OCI-LY1 (cell line): ENCODE data around the gene HDAC7.

ENCODE experiments used
- H2AFZ ChIP-seq: fragments of 200-600 bp; sonication (generic), shearing (Covaris generic); 2 replicates; pipeline ENCODE4 v1.6.0; 2014; ENCODE audit warnings: antibody characterized with exemption, mild to moderate bottlenecking, low read length
- H3F3A ChIP-seq: fragments of 200-600 bp; sonication (generic), shearing (Covaris generic); 2 replicates; pipeline ENCODE4 v1.6.0; 2014; ENCODE audit warnings: mild to moderate bottlenecking, antibody characterized with exemption, low read length, moderate library complexity; ENCODE audit not compliant: insufficient read depth
- H3K27ac ChIP-seq: fragments of 200-600 bp; sonication (generic); 2 replicates; pipeline ENCODE4 v1.5.1; 2014; ENCODE audit warnings: low read length, mixed run types, mild to moderate bottlenecking, low read depth; ENCODE audit not compliant: poor library complexity, severe bottlenecking
- H3K27me3 ChIP-seq: fragments of 200-600 bp; sonication (generic); 2 replicates; pipeline ENCODE4 v1.6.0; 2014; ENCODE audit warnings: antibody characterized with exemption, mild to moderate bottlenecking, low read length, moderate library complexity; ENCODE audit not compliant: insufficient read depth
- H3K36me3 ChIP-seq: fragments of 200-600 bp; sonication (generic); 2 replicates; pipeline ENCODE4 v1.6.1; 2014; ENCODE audit warnings: mild to moderate bottlenecking, antibody characterized with exemption, low read length, moderate library complexity, mixed read lengths; ENCODE audit not compliant: insufficient read depth
- H3K4me1 ChIP-seq: fragments of 200-600 bp; sonication (generic); 2 replicates; pipeline ENCODE4 v1.5.1; 2014; ENCODE audit warnings: mild to moderate bottlenecking, low read length, moderate library complexity; ENCODE audit not compliant: insufficient read depth, severe bottlenecking
- H3K4me2 ChIP-seq: fragments of 200-600 bp; sonication (generic), shearing (Covaris generic); 2 replicates; pipeline ENCODE4 v1.6.1; 2014; ENCODE audit warnings: low read length
- H3K4me3 ChIP-seq: fragments of 200-600 bp; sonication (generic); 2 replicates; pipeline ENCODE4 v1.5.1; 2014; ENCODE audit warnings: low read length, low read depth, mild to moderate bottlenecking, mixed read lengths; ENCODE audit not compliant: poor library complexity, severe bottlenecking
- H3K79me2 ChIP-seq: fragments of 200-600 bp; shearing (Covaris generic); 2 replicates; pipeline ENCODE4 v1.6.1; 2016; ENCODE audit warnings: mixed run types, low read length, mixed read lengths; ENCODE audit not compliant: insufficient read depth
- H3K9ac ChIP-seq: fragments of 200-600 bp; sonication (generic), shearing (Covaris generic); 2 replicates; pipeline ENCODE4 v1.6.1; 2014; ENCODE audit warnings: mild to moderate bottlenecking, low read length, mixed read lengths
- H3K9me2 ChIP-seq: fragments of 200-600 bp; sonication (generic), shearing (Covaris generic); 2 replicates; pipeline ENCODE4 v1.6.1; 2014; ENCODE audit warnings: low read depth, mild to moderate bottlenecking, low read length, mixed read lengths
- H3K9me3 ChIP-seq: fragments of 200-600 bp; shearing (Covaris generic); 2 replicates; pipeline ENCODE4 v1.6.1; 2014; ENCODE audit warnings: low read length, mixed read lengths
- H4K20me1 ChIP-seq: fragments of 200-600 bp; sonication (generic), shearing (Covaris generic); 2 replicates; pipeline ENCODE4 v1.6.0; 2016; ENCODE audit warnings: mild to moderate bottlenecking, low read length; ENCODE audit not compliant: insufficient read depth
- CTCF ChIP-seq: fragments of 200-600 bp; sonication (generic), shearing (Covaris generic); IDR thresholded peaks from 2 replicates; pipeline ENCODE4 v1.5.1; 2017; ENCODE audit warnings: mild to moderate bottlenecking, antibody characterized with exemption, low read length, moderate library complexity, mixed read lengths
- EZH2 ChIP-seq: fragments of 200-600 bp; sonication (generic), shearing (Covaris generic); IDR thresholded peaks from 2 replicates; pipeline ENCODE4 v1.8.0; 2017; ENCODE audit warnings: borderline replicate concordance, mixed run types, mild to moderate bottlenecking, antibody characterized with exemption, low read length, moderate library complexity, mixed read lengths

The HDAC7 gene

GRCh38 chr12:47808574-47809365 is 10.9 kb downstream of the HDAC7 start:
- peak overlapping the region; percentile 67 for H3K4me2 ChIP-seq

GRCh38 chr12:47808050-47808449 is 11.7 kb downstream of the HDAC7 start:
- Histone ChIP-seq H3F3A (no peaks in the 10 kb centered on the region), H3K79me2 (peaks cover 25% of the 10 kb centered on the region), H3K9me2 (no peaks in the 10 kb centered on the region), H4K20me1 (no peaks in the 10 kb centered on the region), H3K27ac (peak overlapping the region; percentile 98), H3K9me3 (no peaks in the 10 kb centered on the region), H3K4me2 (peak overlapping the region; percentile 67), H2AFZ (no peak overlapping the region), H3K4me3 (peak overlapping the region; percentile 44), H3K4me1 (peaks cover 95% of the 10 kb centered on the region), H3K27me3 (no peaks in the 10 kb centered on the region), H3K36me3 (peaks cover 30% of the 10 kb centered on the region), H3K9ac (no peak overlapping the region; the same call in 1 of the 2 replicates)
- no peak for TF ChIP-seq EZH2
- TF ChIP-seq CTCF: no peak

More at GRCh38 chr12:47808574-47809365, 10.9 kb downstream of the HDAC7 start:
- Histone ChIP-seq H3K79me2 (peaks cover 25% of the 10 kb centered on the region), H3K9me3 (no peaks in the 10 kb centered on the region), H3K27me3 (no peaks in the 10 kb centered on the region), H3K9ac (peak overlapping the region; percentile 26; the same call in 1 of the 2 replicates), H3K9me2 (no peaks in the 10 kb centered on the region), H4K20me1 (no peaks in the 10 kb centered on the region), H2AFZ (no peak overlapping the region), H3K4me1 (peaks cover 95% of the 10 kb centered on the region), H3F3A (no peaks in the 10 kb centered on the region), H3K27ac (peak overlapping the region; percentile 98), H3K36me3 (peaks cover 28% of the 10 kb centered on the region), H3K4me3 (peak overlapping the region; percentile 44)
- peak; percentile 32 for TF ChIP-seq CTCF
- no peak for TF ChIP-seq EZH2

GRCh38 chr12:47807338-47807737 is 12.4 kb downstream of the HDAC7 start:
- Histone ChIP-seq H3K9me2 (no peaks in the 10 kb centered on the region), H3F3A (no peaks in the 10 kb centered on the region), H3K4me3 (no peak overlapping the region), H3K27me3 (no peaks in the 10 kb centered on the region), H3K27ac (peak overlapping the region; percentile 98), H2AFZ (no peak overlapping the region), H3K79me2 (peaks cover 23% of the 10 kb centered on the region), H3K9ac (no peak overlapping the region), H3K36me3 (peaks cover 30% of the 10 kb centered on the region), H4K20me1 (no peaks in the 10 kb centered on the region), H3K9me3 (no peaks in the 10 kb centered on the region), H3K4me2 (peak overlapping the region; percentile 67; the same call in 1 of the 2 replicates), H3K4me1 (peaks cover 97% of the 10 kb centered on the region)
- no peak for TF ChIP-seq CTCF
- no peak for TF ChIP-seq EZH2
